Uterus (tissue), 4 donors: ENCODE measurements around the gene CABCOCO1. TPM values are rescaled to one million over a fixed set of nuclear protein-coding genes. Genes with fewer than 3 reads are reported as not detected.

Experiments used
- DNase-seq, 2 donors: peaks; one replicate each; pipeline ENCODE4 v3.0.0-alpha.2; 2019 to 2020
- H3K27ac ChIP-seq, 2 donors: fragments of 200-600 bp; sonication (generic); 1 replicate in 1 of 2; 2 replicates in 1 of 2; pipeline ENCODE4 v1.5.1; 2016 to 2018
- H3K27me3 ChIP-seq, 2 donors: fragments of 200-600 bp; sonication (generic); one replicate each; pipeline ENCODE4 v1.5.1; 2018 to 2019; ENCODE audit warnings: control low read depth in 1 of 2
- H3K36me3 ChIP-seq, 2 donors: fragments of 200-600 bp; sonication (generic); one replicate each; pipeline ENCODE4 v1.5.1; 2019; ENCODE audit warnings: control low read depth in 1 of 2
- H3K4me1 ChIP-seq, 2 donors: fragments of 200-600 bp; sonication (generic); one replicate each; pipeline ENCODE4 v1.5.1; 2018 to 2019; ENCODE audit warnings: control low read depth in 1 of 2
- H3K4me3 ChIP-seq, 2 donors: fragments of 200-600 bp; sonication (generic); 1 replicate in 1 of 2; 2 replicates in 1 of 2; pipeline ENCODE4 v1.5.1; 2018 to 2019; ENCODE audit warnings: mild to moderate bottlenecking in 1 of 2
- H3K9me3 ChIP-seq, 2 donors: fragments of 200-600 bp; sonication (generic); one replicate each; pipeline ENCODE4 v1.5.1; 2019; ENCODE audit warnings: control low read depth in 1 of 2
- POLR2A ChIP-seq, 2 donors: fragments of 450-650 bp; IDR thresholded peaks; one replicate each; pipeline ENCODE4 v1.6.1; 2016; ENCODE audit warnings: antibody characterized with exemption in 2 of 2, mild to moderate bottlenecking in 1 of 2, moderate library complexity in 1 of 2
- intact Hi-C: fragments of 100-400 bp; cut with DNase I; formaldehyde crosslinking; loops from one replicate; pipeline ENCODE4 v1.15.1; 2023; ENCODE audit warnings: low total_unique reads
- total RNA-seq, 4 donors: library from RNA; depleted of rRNA in 3 of 4; stranded (reverse); fragments of >200 nt in 3 of 4; gene quantifications; one replicate each; pipeline versions ENCODE4 v1.1.0 to v1.2.4, GENCODE V29; 2014 to 2023
- TF ChIP-seq, protein P1 (sequence below), 4 experiments: fragments of 200-600 bp in 2 of 4; fragments of 450-650 bp in 2 of 4; sonication (generic) in 2 of 4; IDR thresholded peaks; one replicate each; pipeline ENCODE4 v1.5.1; 2016 to 2019; ENCODE audit warnings: antibody characterized with exemption in 4 of 4, mild to moderate bottlenecking in 2 of 4, moderate library complexity in 1 of 4
- donor health status: DM: yes; HTN: yes; CAD: no.

CABCOCO1 gene
- total RNA-seq, 4 donors from 2014 or later, result 1.9 to 6.7 TPM; not detected in 2

DNA sequence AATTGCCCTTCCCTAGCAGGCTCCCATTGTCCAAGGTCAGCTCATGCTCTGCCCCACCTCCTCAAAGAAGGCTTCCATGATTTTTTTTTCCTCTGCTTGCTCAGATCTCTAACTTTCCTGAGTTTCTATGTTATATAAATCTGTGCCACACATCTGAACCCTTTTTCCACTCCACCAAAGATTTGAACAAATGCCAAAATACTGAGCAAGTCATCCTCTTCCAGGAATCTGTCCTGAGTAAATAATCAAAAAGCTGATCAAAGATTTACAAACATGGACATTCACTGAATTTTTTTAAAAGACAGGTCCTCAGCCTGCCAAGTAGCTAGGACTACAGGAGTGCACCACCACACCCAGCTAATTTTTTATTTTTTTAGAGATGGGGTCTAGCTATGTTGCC lies 136.0 kb downstream of the CABCOCO1 start:
- Histone ChIP-seq H3K27ac (no peak overlapping the region), H3K9me3 (no peaks in the 10 kb centered on the region), H3K36me3 (no peaks in the 10 kb centered on the region), H3K4me3 (no peak overlapping the region), H3K27me3 (no peaks in the 10 kb centered on the region), H3K4me1 (no peaks in the 10 kb centered on the region)
- intact Hi-C loops, result no loop called here
- no peak for DNase-seq
- TF ChIP-seq, protein P1, sequence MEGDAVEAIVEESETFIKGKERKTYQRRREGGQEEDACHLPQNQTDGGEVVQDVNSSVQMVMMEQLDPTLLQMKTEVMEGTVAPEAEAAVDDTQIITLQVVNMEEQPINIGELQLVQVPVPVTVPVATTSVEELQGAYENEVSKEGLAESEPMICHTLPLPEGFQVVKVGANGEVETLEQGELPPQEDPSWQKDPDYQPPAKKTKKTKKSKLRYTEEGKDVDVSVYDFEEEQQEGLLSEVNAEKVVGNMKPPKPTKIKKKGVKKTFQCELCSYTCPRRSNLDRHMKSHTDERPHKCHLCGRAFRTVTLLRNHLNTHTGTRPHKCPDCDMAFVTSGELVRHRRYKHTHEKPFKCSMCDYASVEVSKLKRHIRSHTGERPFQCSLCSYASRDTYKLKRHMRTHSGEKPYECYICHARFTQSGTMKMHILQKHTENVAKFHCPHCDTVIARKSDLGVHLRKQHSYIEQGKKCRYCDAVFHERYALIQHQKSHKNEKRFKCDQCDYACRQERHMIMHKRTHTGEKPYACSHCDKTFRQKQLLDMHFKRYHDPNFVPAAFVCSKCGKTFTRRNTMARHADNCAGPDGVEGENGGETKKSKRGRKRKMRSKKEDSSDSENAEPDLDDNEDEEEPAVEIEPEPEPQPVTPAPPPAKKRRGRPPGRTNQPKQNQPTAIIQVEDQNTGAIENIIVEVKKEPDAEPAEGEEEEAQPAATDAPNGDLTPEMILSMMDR (IDR thresholded peaks at IDR 0.05), result no peak
- TF ChIP-seq POLR2A (IDR thresholded peaks at IDR 0.05), result no peak

DNA sequence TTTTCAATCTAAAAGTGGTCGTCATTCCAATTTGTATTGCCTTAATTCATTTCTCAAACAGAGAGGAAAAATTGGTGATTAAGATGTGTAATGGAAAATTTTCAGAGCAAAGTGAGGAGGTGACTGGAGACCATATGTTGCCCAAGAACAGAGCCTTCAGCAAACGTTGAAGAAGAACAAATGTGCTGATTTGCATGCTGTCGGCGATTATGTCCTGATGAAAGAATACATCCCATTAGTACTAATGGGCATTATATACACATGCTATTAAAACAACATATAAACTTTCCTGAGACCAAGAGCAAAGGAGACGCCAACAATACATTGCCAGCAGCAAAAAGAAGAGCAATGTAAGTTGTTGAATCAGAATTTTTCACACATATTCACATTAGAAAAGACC lies 138.8 kb downstream of the CABCOCO1 start:
- DNase-seq, result no peak
- H3K27me3 ChIP-seq, result no peaks in the 10 kb centered on the region
- H3K4me1 ChIP-seq, result no peaks in the 10 kb centered on the region
- no peak overlapping the region for H3K27ac ChIP-seq
- H3K36me3 ChIP-seq, result no peaks in the 10 kb centered on the region
- no peaks in the 10 kb centered on the region for H3K9me3 ChIP-seq
- TF ChIP-seq, protein P1 (IDR thresholded peaks at IDR 0.05), result no peak
- no peak for TF ChIP-seq POLR2A (IDR thresholded peaks at IDR 0.05)
- no peak overlapping the region for H3K4me3 ChIP-seq
- intact Hi-C loops, result no loop called here

DNA sequence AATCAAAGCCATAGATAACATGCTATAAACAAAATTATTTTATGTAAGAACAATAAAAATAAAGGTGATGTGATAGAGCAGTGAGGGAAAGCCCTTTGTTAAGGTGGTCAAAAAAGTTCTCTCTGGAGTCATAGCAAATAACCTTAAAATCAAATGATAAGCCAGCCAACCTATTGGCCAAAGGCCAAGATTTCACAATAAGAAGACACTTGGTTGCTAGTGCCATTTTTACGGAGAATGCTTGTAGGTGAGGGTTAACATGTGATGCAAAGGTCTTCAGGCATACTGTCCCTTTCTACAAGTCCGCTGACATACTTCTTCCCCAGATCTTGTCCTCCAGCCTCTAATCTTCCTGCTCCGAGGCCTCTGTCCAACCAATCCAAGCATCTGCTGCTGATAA lies 140.5 kb downstream of the CABCOCO1 start:
- intact Hi-C loops, result no loop called here
- Histone ChIP-seq H3K4me3 (no peak overlapping the region), H3K9me3 (no peaks in the 10 kb centered on the region), H3K27me3 (no peaks in the 10 kb centered on the region), H3K4me1 (no peaks in the 10 kb centered on the region), H3K36me3 (no peaks in the 10 kb centered on the region), H3K27ac (no peak overlapping the region)
- DNase-seq, result no peak
- no peak for TF ChIP-seq POLR2A (IDR thresholded peaks at IDR 0.05)
- TF ChIP-seq, protein P1 (IDR thresholded peaks at IDR 0.05), result no peak

DNA sequence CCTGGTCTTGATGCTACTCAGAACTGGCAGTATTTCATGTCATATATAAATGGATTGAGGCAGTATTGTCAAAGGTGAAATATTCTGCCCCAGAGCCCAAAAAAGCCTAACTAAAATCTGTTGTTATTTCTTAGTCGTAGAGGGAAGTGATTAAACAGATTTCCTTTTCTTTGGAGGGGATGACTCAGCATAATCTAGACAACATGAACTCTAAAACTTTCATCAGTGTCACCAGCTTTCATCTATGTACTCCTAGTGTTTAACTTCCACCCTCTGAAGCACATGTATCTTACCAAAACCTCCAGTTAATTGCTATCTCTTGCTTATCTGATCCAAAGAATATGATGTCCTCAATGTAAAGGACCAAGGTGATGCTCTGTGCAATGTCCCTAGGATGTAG lies 141.7 kb downstream of the CABCOCO1 start:
- no peak overlapping the region for H3K4me3 ChIP-seq
- H3K27me3 ChIP-seq, result no peaks in the 10 kb centered on the region
- no peaks in the 10 kb centered on the region for H3K9me3 ChIP-seq
- TF ChIP-seq POLR2A (IDR thresholded peaks at IDR 0.05), result no peak
- TF ChIP-seq, protein P1 (IDR thresholded peaks at IDR 0.05), result no peak
- DNase-seq, result no peak
- H3K27ac ChIP-seq, result no peak overlapping the region
- intact Hi-C loops, result no loop called here
- no peaks in the 10 kb centered on the region for H3K36me3 ChIP-seq
- no peaks in the 10 kb centered on the region for H3K4me1 ChIP-seq

DNA sequence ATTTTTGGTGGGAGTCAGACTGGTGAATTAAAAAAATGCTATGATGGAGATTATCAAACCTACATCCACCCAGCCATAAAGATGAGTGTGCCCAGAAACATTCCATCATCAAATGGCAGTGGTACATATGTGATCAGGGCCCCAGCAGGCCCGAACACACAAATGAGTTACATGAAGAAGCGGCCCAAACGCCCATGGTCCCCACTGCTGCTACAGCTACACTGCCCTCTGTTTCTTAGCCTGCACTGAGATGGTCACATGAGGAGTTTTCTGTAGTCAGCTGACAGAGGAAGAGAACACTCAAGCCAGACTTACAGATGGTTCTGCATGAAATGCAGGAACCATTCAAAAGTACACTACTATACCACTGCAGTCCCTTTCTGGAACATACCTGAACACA lies 142.4 kb downstream of the CABCOCO1 start:
- no peaks in the 10 kb centered on the region for H3K36me3 ChIP-seq
- TF ChIP-seq, protein P1 (IDR thresholded peaks at IDR 0.05), result no peak
- TF ChIP-seq POLR2A (IDR thresholded peaks at IDR 0.05), result no peak
- H3K4me3 ChIP-seq, result no peak overlapping the region
- DNase-seq, result no peak
- no peaks in the 10 kb centered on the region for H3K9me3 ChIP-seq
- no peak overlapping the region for H3K27ac ChIP-seq
- intact Hi-C loops, result no loop called here
- H3K27me3 ChIP-seq, result no peaks in the 10 kb centered on the region
- H3K4me1 ChIP-seq, result no peaks in the 10 kb centered on the region
